ENCODE data around the gene UGT1A7. TPM values are rescaled to one million over a fixed set of nuclear protein-coding genes. Genes with fewer than 3 reads are reported as not detected.

UGT1A7 gene
- total RNA-seq, 2 donors from 2014 or later: not detected

DNA sequence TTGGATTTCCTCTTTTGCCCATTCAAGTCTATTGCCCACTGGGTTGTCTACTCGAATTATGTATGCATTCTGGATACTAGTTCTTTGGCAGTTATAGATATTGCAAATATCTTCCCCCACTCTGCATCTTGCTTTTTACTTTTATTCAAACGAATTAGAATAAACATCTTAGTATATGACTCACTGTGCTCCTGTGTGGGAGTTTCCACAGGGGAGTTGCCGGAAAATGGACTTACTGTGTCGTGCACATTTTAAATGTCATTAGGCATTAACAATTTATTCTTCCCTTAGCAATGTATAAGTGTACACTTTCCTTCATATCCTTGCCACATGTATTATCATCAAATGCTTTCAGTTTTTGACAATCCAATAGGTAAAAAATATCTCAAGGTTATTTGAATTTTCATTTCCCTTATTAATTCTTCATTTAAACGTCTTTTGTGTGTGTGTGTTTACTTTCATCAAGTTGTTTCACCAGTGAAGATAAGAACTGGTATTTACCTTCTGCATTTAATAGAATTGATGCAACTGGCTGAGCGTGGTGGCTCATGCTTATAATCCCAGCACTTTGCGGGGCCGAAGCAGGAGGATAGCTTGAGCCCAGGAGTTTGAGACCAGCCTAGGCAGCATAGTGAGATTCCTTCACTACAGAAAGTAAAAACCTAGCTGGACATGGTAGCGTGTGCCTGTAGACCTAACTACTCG is 26.4 kb downstream of the UGT1A7 start:
- DNase-seq (no peak), ATAC-seq (no peak)
- TF ChIP-seq CTCF (IDR thresholded peaks at IDR 0.05) (no peak), POLR2A (IDR thresholded peaks at IDR 0.05) (no peak)
- H3K4me3 ChIP-seq: no peak overlapping the region
- WGBS, 2 donors: 58 to 70% methylated on average over 10 of the region's 10 CpGs
- H3K27me3 ChIP-seq: no peaks in the 10 kb centered on the region
- intact Hi-C loops (cut with DNase I): no loop called here
- no peaks in the 10 kb centered on the region for H3K36me3 ChIP-seq (replicated peaks in 1 of 2; ENCODE audit: insufficient read depth in 1 of 2, low read depth in 2 of 2)
- H3K9me3 ChIP-seq: no peaks in the 10 kb centered on the region
- H3K27ac ChIP-seq: no peak overlapping the region
- H3K4me1 ChIP-seq: peaks cover 14% of the 10 kb centered on the region

- Histone ChIP-seq H3K36me3 (replicated peaks in 1 of 2; ENCODE audit: insufficient read depth in 1 of 2, low read depth in 2 of 2) (no peaks in the 10 kb centered on the region), H3K9me3 (no peaks in the 10 kb centered on the region), H3K4me1 (peaks cover 14% of the 10 kb centered on the region), H3K27ac (no peak overlapping the region), H3K27me3 (no peaks in the 10 kb centered on the region), H3K4me3 (no peak overlapping the region)
- ATAC-seq (no peak), DNase-seq (no peak)
- WGBS, 2 donors: 68 to 80% methylated on average over 5 of the region's 5 CpGs
- no peak for TF ChIP-seq POLR2A (IDR thresholded peaks at IDR 0.05)
- no peak for TF ChIP-seq CTCF (IDR thresholded peaks at IDR 0.05)
- intact Hi-C loops (cut with DNase I): no loop called here
Measured at GRCh38 chr2:233708942-233709341, 27.2 kb downstream of the UGT1A7 start.

- no peak for TF ChIP-seq POLR2A (IDR thresholded peaks at IDR 0.05)
- peak; percentile 73 to 92 (median 79) for TF ChIP-seq CTCF (IDR thresholded peaks at IDR 0.05)
- DNase-seq: peak; percentile 81 to 89 (median 84)
- WGBS, 2 donors: 26 to 27% methylated on average over 11 of the region's 11 CpGs
- H3K4me1 ChIP-seq: peaks cover 5% of the 10 kb centered on the region
- peak; percentile 89 for ATAC-seq
- intact Hi-C loops (cut with DNase I): no loop called here
- H3K9me3 ChIP-seq: no peaks in the 10 kb centered on the region
- H3K4me3 ChIP-seq: no peak overlapping the region
- H3K36me3 ChIP-seq (replicated peaks in 1 of 2; ENCODE audit: insufficient read depth in 1 of 2, low read depth in 2 of 2): no peaks in the 10 kb centered on the region
- H3K27me3 ChIP-seq: no peaks in the 10 kb centered on the region
- no peak overlapping the region for H3K27ac ChIP-seq
Measured at GRCh38 chr2:233711312-233712008, 29.8 kb downstream of the UGT1A7 start.

- TF ChIP-seq CTCF (IDR thresholded peaks at IDR 0.05) (no peak), POLR2A (IDR thresholded peaks at IDR 0.05) (no peak)
- ATAC-seq (no peak), DNase-seq (no peak)
- intact Hi-C loops (cut with DNase I): no loop called here
- Histone ChIP-seq H3K4me1 (no peaks in the 10 kb centered on the region), H3K27ac (no peak within 1 kb of the TSS), H3K9me3 (no peaks in the 10 kb centered on the region), H3K36me3 (replicated peaks in 1 of 2; ENCODE audit: insufficient read depth in 1 of 2, low read depth in 2 of 2) (no peaks in the 10 kb centered on the region), H3K27me3 (no peaks in the 10 kb centered on the region), H3K4me3 (no peak within 1 kb of the TSS)
- WGBS, 2 donors: 53 to 61% methylated on average over 14 of the region's 14 CpGs
Measured at GRCh38 chr2:233712611-233713261, 31.0 kb downstream of the UGT1A7 start, which contains the start of gene UGT1A5. Gene UGT1A5, plus strand, starts transcription at chr2:233712907. Its CDS starts 85 bp downstream, at chr2:233712992.

Data from body of pancreas (tissue), 4 donors.